Measurements from ENCODE around the gene CCDC27.

DNA sequence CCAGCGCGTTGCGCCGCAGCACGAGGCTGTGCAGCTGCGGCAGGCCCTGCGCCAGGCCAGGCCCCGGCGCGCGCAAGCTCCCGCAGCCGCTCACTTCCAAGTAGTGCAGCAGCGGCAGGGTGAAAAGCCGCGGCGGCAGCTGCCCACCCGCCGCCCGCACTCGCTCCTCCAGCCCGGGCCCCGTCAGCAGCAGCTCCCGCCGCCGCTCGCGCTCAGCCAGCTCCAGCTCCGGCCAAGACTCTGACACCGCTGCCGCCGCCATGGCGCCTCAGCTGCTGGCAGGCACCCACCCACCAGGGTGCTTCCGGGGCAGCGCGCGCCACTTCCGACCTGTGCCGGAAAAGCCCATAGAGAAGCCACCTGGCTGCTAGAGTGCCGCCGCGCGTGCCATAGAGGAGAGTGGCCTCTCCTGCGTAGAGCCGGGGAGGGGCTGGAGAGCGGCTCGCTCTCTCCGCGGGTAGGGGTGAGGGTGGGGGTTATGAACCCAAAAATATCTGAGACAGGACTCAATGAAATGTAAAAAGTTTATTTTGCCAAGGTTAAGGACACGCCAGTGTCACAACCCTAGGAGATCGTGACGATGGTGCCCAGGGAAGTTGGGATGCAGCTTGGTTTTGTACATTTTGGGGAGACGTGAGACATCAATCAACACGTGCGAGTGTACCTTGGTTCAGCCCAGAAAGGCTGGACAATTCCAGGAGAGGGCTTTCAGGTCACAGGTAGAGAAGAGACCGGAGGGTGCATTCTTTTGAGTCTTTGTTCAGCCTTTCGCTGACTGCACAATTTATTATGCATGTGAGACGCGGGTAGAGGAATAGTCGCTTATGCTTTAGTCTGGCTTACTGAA lies 44.2 kb downstream of the CCDC27 start, which contains the start of gene LRRC47:
- TF ChIP-seq, protein P1, sequence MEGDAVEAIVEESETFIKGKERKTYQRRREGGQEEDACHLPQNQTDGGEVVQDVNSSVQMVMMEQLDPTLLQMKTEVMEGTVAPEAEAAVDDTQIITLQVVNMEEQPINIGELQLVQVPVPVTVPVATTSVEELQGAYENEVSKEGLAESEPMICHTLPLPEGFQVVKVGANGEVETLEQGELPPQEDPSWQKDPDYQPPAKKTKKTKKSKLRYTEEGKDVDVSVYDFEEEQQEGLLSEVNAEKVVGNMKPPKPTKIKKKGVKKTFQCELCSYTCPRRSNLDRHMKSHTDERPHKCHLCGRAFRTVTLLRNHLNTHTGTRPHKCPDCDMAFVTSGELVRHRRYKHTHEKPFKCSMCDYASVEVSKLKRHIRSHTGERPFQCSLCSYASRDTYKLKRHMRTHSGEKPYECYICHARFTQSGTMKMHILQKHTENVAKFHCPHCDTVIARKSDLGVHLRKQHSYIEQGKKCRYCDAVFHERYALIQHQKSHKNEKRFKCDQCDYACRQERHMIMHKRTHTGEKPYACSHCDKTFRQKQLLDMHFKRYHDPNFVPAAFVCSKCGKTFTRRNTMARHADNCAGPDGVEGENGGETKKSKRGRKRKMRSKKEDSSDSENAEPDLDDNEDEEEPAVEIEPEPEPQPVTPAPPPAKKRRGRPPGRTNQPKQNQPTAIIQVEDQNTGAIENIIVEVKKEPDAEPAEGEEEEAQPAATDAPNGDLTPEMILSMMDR (IDR thresholded peaks at IDR 0.05), result no peak
- TF ChIP-seq EZH2 (IDR thresholded peaks at IDR 0.05), result no peak

All from neural progenitor cell (in vitro differentiated cells).